ENCODE data around the gene NXNL1. TPM values are rescaled to one million over a fixed set of nuclear protein-coding genes. Genes with fewer than 3 reads are reported as not detected.

NXNL1 gene
- total RNA-seq, 1 donor from 2014 or later: not detected

- H3K4me3 Mint-ChIP-seq (ENCODE audit: unreplicated experiment): no peak overlapping the region
- TF ChIP-seq CTCF (IDR thresholded peaks at IDR 0.05): no peak
- no peak for DNase-seq (ENCODE audit: low spot score)
- peaks cover 5% of the 10 kb centered on the region for H3K4me1 Mint-ChIP-seq (ENCODE audit: low read depth)
- H3K36me3 Mint-ChIP-seq (ENCODE audit: low read depth): no peaks in the 10 kb centered on the region
- no peaks in the 10 kb centered on the region for H3K9me3 Mint-ChIP-seq (ENCODE audit: low read depth)
- no peak overlapping the region for H3K27ac Mint-ChIP-seq (ENCODE audit: unreplicated experiment)
- peaks cover 10% of the 10 kb centered on the region for H3K27me3 Mint-ChIP-seq (ENCODE audit: low read depth)
Observed at GRCh38 chr19:17458970-17459369, 1.8 kb downstream of the NXNL1 start.

- Mint-ChIP-seq H3K36me3 (ENCODE audit: low read depth) (no peaks in the 10 kb centered on the region), H3K4me1 (ENCODE audit: low read depth) (peaks cover 9% of the 10 kb centered on the region), H3K9me3 (ENCODE audit: low read depth) (no peaks in the 10 kb centered on the region), H3K27ac (ENCODE audit: unreplicated experiment) (no peak overlapping the region), H3K27me3 (ENCODE audit: low read depth) (peaks cover 16% of the 10 kb centered on the region), H3K4me3 (ENCODE audit: unreplicated experiment) (no peak overlapping the region)
- TF ChIP-seq CTCF (IDR thresholded peaks at IDR 0.05): no peak
- no peak for DNase-seq (ENCODE audit: low spot score)
Observed at GRCh38 chr19:17457616-17458015, 3.1 kb downstream of the NXNL1 start.

GRCh38 chr19:17456127-17456526, 4.6 kb downstream of the NXNL1 start:
- Mint-ChIP-seq H3K27ac (ENCODE audit: unreplicated experiment) (no peak overlapping the region), H3K4me3 (ENCODE audit: unreplicated experiment) (no peak overlapping the region), H3K36me3 (ENCODE audit: low read depth) (no peaks in the 10 kb centered on the region), H3K9me3 (ENCODE audit: low read depth) (no peaks in the 10 kb centered on the region), H3K27me3 (ENCODE audit: low read depth) (peaks cover 18% of the 10 kb centered on the region), H3K4me1 (ENCODE audit: low read depth) (peaks cover 9% of the 10 kb centered on the region)
- TF ChIP-seq CTCF (IDR thresholded peaks at IDR 0.05): no peak
- DNase-seq (ENCODE audit: low spot score): no peak

- Mint-ChIP-seq H3K27ac (ENCODE audit: unreplicated experiment) (no peak overlapping the region), H3K27me3 (ENCODE audit: low read depth) (peaks cover 18% of the 10 kb centered on the region), H3K9me3 (ENCODE audit: low read depth) (no peaks in the 10 kb centered on the region), H3K4me1 (ENCODE audit: low read depth) (peaks cover 9% of the 10 kb centered on the region), H3K4me3 (ENCODE audit: unreplicated experiment) (no peak overlapping the region), H3K36me3 (ENCODE audit: low read depth) (no peaks in the 10 kb centered on the region)
- DNase-seq (ENCODE audit: low spot score): no peak
- no peak for TF ChIP-seq CTCF (IDR thresholded peaks at IDR 0.05)
Observed at GRCh38 chr19:17455308-17456123, 5.2 kb downstream of the NXNL1 start.

GRCh38 chr19:17454576-17455071, 6.1 kb downstream of the NXNL1 start:
- Mint-ChIP-seq H3K4me1 (ENCODE audit: low read depth) (peaks cover 9% of the 10 kb centered on the region), H3K9me3 (ENCODE audit: low read depth) (no peaks in the 10 kb centered on the region), H3K4me3 (ENCODE audit: unreplicated experiment) (no peak overlapping the region), H3K27me3 (ENCODE audit: low read depth) (peaks cover 24% of the 10 kb centered on the region), H3K27ac (ENCODE audit: unreplicated experiment) (no peak overlapping the region), H3K36me3 (ENCODE audit: low read depth) (no peaks in the 10 kb centered on the region)
- no peak for DNase-seq (ENCODE audit: low spot score)
- TF ChIP-seq CTCF (IDR thresholded peaks at IDR 0.05): no peak
